GM12801 (cell line): ENCODE results near the gene NRP2.

ENCODE experiments used
- CTCF ChIP-seq: IDR thresholded peaks from one replicate; pipeline ENCODE4 v1.5.1; 2011; ENCODE audit warnings: control low read depth; ENCODE audit not compliant: insufficient read length; ENCODE audit errors: extremely low read depth

NRP2 gene

GRCh38 chr2:205678541-205679142, 3.7 kb upstream of the NRP2 start:
- no peak for TF ChIP-seq CTCF

GRCh38 chr2:205679410-205680009, 2.8 kb upstream of the NRP2 start:
- no peak for TF ChIP-seq CTCF

- no peak for TF ChIP-seq CTCF
These were observed 2.2 kb upstream of the NRP2 start for GRCh38 chr2:205680067-205680466.

GRCh38 chr2:205680903-205681302, 1.4 kb upstream of the NRP2 start:
- TF ChIP-seq CTCF = no peak

- TF ChIP-seq CTCF = no peak
These were observed 681 bp upstream of the NRP2 start for GRCh38 chr2:205681401-205682238.

- TF ChIP-seq CTCF = no peak
These were observed 735 bp downstream of the NRP2 start for GRCh38 chr2:205682971-205683501.
